Stimulated activated CD4-positive, alpha-beta T cell treated with anti-CD3 and anti-CD28 coated beads, Interleukin-15, amount 100 ng/mL, for 48 hours (primary cell): Measurements from ENCODE around the gene PRCD.
"Not testable (repeated sequence)": the region's sequence is repeated elsewhere in the genome, so short reads cannot be mapped to it uniquely, and the experiment has no call there.

ENCODE experiments used
- DNase-seq, 2 donors: peaks; one replicate each; pipeline ENCODE4 v3.0.0-alpha.2; 2020; ENCODE audit warnings: low read depth in 2 of 2

PRCD gene

DNA sequence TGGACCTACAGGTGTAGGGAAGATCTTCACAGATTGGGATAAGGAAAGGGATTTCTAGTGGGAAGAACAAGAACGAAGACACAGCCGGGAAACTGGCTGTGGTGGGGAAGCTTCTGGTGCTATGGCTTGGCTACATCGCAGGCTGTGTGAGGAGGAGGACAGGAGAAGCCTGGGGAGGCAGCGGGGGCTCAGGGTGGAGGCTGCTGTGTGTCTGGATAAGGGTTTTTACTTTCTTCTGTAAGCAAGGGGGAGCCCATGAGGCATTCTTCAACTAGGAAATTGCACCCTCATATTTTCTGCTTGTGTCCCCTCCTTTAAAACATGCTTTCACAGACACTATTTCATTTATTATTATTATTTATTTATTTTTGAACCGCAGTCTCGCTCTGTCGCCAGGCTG is 35.7 kb upstream of the PRCD start:
- no peak for DNase-seq

DNA sequence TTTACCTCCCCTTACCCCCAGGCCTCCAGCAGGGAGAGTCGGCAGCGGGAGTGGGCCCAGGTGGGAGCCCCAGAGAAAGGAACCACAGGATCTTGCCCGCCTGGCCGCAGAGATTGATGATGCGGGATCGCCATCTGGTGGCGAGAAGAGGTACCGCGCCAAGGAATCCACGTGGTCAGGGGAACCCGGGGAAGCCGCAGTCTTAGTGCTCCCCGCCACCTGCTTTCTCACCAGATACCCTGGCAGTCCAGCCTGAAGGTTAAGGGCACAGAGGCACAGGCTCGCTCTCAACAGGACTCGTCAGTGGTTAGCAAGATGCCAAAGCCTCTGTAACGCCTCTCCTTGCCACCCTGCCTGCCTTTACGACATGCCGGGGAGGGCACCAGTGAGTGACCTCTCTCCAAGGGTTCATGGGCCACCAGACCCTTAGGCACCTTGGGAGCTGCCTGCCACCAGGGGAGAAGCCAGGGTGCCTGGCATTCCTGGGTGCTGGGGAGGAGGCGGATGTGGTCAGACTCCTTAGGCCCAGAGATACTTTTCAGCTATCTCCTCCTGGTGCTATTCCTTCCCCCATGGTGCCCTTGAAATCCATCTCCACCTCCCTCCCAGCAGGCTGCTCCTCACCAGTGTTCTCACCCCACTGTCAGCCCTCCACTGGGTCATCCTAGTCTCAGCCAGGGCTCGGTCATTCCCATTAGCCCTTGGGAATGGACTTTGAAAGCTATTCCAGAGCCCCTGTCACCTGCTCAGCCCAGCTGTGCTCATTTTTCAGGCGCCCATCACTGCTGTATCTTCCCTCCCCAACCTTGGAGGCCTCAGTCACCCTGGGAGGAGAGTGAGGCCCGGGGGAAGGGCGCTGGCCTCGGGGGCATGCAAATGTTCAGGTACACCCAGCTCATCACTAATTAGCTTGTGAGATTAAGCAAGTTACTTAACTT is 33.2 kb upstream of the PRCD start:
- DNase-seq = peak; percentile 72 to 76

DNA sequence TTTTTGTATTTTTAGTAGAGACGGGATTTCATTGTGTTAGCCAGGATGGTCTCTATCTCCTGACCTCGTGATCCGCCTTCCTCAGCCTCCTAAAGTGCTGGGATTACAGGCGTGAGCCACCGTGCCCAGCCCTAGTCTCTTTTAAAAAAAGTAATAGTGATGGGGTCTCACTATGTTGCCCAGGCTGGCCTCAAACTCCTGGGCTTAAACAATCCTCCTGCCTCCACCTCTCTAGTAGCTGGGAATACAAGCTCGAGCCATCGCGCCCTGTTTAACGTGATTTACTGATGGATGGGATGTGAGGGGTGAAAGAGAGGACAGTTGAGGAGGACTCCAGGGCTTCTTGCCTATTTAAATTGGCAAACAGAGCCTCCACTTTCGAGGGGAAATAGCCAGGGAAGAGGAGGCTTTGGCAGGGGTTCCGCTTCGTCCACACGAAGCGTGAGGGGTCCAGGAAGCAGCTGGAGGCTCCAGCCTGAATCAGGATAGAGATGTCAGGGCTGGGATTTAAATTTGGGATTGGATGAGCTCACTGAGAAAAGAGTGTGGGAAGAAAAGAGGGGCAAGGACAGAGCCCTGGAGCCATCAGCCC is 31.3 kb upstream of the PRCD start:
- DNase-seq = not testable (repeated sequence)

DNA sequence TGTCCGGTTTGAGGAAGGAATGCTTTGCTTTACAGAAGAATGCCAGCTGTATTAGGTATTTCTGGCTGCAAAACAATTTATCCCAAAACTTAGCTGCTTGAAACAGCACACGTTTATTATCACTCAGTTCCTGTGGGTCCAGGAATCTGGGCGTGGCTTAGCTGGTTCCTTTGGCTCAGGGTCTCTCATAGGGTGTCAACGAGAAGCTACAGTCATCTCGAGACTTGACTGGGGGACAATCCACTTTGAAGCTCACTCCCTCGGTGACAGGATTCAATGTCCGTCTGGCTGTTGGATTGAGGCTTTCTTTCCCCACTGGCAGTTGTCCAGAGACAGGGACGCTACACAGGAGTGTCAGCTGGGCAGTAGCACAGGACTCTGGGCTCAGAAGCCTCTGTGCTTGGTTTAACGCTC is 29.0 kb upstream of the PRCD start:
- no peak for DNase-seq

DNA sequence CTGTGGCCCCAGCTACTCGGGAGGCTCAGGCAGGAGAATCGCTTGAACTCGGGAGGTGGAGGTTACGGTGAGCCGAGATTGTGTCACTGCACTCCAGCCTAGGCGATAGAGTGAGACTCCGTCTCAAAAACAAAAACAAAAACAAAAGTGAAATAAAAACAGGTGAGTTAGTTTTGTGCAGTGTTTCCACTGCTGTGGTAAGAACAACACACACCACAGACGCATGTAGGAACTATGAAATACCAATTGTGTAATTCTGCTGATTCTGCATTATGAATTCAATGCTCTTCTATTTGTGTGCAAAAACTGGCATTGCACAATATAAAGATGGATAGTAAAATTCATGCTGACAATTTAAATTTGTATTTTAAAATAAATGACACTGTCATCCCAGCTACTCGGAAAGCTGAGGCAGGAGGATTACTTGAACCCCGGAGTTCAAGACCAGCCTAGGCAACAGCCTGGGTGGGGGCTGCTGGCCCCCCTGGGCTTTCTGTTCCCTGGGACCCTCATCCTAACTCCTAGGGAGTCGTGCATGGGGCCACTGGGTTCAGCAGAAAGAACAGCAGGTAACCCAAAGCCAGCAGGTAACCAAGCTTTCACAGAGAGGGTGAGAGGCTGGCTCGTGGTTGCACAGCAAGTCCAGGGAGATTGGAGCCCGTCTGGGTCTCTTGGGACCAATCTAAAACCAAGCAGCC is 28.0 kb upstream of the PRCD start:
- no peak for DNase-seq

DNA sequence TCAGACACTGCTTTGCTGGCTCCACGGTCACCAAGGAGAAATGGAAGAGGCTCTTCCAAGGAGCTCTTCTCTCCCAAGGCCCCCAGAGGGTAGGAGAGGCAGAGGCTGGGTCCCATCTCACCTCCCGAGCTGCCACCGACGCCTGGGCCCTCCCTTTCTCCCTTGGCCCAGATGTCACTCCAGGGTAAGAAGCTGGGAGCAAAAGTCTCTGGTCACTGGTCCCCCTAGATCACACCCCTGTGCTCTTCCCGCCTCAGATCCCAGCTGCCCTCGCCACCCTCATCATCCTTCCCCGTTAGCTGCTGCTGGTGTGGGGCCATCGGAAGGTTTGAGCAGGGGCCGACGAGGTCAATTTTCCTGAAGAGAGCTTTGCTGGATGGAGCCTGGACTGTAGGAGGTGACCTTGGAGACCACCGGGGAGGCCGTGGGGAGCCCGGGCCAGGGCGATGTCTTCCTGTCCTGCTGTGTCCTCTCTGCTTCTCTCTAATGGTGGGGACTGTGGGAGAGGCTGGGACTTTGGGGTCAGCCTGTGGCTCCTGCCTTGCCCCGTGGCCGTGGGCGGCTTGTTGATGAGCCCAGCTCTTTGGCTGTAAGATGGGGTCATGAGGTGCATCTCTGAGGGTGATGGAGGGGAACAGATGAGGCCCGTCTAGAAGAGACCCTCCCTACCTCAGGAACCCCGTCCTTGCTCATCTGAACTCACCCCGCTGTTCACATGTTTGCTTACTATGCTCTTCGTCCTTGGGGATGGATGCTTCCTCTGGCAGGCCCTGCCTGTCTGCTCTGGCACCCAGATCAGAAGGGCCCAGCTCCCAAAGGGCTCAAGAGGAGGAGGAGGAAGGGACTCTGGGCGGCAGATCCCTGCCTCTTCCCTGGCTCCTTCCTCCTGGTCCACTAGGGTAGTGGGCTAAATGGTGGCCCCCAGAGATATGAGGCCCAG is 27.2 kb upstream of the PRCD start:
- no peak for DNase-seq

DNA sequence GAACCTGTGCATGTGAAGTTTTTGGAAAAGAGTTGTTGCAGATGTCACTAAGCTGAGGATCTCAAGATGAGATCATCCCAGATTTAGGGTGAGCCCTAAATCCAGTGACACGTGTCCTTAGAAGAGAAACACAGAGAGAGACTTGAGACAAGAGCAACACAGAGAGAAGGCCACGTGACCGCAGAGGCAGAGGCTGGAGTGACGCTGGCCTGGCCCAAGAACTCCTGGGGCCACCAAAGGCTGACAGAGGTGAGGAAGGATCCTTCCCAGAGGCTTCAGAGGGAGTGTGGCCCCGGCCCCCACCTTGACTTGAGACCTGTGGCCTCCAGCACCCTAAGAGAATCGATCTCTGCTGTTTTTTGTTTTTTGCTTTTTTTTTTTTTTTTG is 26.5 kb upstream of the PRCD start:
- DNase-seq = no peak

DNA sequence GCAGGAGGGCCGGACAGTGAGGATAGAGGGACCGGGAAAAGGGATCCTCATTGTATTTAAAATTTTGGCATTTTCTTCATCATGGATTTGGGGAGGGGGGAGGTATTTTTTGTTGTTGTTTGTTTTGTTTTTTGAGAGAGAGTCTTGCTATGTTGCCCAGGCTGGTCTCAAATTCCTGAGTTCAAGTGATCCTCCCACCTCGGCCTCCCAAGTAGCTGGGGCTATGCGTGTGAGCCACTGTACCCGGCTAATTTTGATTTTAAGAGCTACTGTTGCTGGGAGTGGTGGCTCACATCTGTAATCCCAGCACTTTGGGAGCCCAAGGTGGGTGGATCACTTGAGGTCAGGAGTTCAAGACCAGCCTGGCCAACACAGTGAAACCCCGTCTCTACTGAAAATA is 25.5 kb upstream of the PRCD start:
- not testable (repeated sequence) for DNase-seq

DNA sequence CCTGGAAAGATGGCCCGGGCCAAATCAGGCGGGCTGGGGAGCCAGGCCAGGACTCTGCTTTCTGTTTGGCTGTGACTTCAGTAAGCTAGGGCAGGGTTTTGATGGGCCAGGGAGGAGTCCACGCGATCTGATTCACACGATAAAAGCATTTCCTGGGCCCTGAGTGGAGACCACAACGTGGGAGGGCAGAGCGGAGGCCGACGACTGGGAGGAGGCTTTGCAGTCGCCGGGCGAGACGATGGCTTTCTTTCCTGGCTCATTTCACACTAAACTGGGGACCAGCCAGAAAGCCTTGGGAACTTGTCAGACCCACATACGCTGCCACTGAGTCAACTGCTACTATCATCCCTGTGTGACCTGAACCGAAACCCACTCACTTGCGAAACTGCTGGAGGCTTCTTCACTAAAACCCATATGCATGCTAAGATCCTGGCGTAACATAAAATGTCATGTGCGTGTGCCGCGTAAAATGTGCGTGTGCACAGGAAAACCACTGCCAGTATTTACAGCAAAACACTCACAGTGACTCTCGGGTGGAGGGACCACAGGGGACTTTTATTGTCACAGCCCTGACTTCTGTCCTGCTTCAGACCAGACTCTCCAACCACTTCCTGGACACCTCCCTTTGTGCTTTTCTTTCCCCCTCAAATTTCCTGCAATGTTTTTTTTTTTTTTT is 24.4 kb upstream of the PRCD start:
- DNase-seq = peak; percentile 75 to 77

DNA sequence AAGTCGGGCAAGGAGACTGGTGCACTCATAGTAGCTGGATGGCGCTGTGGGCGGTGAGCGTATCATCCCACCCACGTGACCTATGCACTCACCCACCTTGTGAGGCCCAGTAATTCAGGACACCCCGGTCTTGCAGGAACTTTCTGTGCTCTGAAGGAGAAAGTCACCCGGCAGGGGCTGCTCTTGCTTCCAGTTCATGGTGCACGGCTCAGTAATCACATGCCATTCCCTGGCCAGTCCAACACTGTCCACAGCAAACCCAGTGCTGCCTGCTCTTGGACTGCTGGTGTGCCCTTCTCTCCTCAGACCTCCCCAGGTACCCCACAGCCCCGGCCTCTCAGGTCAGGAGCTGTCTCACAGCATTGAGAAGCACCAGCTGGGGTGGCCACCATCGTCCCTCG is 22.2 kb upstream of the PRCD start:
- DNase-seq = no peak

DNA sequence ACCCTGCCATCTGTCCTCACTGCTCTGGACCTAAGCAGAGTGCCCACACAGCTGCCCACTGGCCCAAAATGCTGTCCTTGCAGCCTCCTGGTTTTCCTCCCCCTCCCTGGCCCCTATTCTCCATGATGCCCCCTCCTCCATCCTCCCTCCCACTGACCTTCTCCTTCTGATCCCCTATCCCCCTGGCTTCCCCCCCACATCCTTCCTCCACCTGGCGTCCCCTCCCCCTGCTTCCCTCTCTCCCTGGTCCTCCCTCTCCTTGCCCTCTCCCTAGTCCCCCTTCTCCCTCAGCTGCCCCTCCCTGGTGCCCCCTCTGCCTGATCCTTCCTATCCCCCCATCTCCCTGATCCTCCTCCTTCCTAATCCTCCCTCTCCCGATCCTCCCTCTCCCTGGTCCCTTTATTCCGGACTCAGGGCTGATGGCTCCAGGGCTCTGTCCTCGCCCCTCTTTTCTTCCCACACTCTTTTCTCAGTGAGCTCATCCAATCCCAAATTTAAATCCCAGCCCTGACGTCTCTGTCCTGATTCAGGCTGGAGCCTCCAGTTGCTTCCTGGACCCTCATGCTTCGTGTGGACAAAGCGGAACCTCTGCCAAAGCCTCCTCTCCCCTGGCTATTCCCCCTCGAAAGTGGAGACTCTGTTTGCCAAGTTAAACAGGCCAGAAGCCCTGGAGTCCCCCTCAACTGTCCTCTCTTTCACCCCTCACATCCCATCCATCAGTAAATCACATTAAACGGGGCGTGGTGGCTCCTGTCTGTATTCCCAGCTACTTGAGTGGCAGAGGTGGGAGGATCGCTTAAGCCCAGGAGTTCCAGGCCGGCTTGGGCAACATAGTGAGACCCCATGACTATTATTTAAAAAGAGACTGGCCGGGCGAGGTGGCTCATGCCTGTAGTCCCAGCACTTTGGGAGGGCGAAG is 20.5 kb upstream of the PRCD start:
- no peak for DNase-seq

DNA sequence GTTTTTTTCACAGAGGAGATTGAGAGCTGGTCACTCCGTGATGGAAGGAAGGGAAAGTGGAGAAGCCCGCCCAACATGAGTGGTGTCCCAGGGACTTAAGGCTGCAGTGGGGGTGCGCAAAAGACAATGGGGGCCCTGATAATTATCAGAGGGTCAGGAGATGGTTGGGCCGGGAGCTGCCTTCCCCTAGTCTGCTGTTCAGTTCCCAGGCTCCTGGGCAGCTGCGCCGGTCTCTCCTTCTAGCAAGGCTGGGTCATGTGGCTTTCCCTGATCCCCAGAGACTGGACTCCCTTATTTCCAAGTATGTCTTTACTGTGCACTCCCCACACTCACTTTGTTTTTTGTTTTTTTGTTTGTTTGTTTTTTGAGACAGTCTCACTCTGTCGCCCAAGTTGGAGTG is 18.6 kb upstream of the PRCD start:
- DNase-seq = no peak

DNA sequence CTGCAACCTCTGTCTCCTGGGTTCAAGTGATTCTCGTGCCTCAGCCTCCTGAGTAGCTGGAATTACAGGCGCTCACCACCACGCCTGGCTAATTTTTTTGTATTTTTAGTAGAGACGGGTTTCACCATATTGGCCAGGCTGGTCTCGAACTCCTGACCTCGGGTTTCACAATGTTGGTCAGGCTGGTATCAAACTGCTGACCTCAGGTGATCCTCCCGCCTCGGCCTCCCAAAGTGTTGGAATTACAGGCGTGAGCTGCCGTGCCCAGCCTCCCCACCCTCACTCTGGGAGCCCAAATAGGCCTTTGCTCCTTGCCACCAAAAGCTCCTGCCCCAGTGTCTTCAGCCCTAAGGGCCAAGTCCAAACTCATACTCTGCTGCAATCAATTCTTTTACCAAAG is 18.2 kb upstream of the PRCD start:
- DNase-seq = not testable (repeated sequence)

DNA sequence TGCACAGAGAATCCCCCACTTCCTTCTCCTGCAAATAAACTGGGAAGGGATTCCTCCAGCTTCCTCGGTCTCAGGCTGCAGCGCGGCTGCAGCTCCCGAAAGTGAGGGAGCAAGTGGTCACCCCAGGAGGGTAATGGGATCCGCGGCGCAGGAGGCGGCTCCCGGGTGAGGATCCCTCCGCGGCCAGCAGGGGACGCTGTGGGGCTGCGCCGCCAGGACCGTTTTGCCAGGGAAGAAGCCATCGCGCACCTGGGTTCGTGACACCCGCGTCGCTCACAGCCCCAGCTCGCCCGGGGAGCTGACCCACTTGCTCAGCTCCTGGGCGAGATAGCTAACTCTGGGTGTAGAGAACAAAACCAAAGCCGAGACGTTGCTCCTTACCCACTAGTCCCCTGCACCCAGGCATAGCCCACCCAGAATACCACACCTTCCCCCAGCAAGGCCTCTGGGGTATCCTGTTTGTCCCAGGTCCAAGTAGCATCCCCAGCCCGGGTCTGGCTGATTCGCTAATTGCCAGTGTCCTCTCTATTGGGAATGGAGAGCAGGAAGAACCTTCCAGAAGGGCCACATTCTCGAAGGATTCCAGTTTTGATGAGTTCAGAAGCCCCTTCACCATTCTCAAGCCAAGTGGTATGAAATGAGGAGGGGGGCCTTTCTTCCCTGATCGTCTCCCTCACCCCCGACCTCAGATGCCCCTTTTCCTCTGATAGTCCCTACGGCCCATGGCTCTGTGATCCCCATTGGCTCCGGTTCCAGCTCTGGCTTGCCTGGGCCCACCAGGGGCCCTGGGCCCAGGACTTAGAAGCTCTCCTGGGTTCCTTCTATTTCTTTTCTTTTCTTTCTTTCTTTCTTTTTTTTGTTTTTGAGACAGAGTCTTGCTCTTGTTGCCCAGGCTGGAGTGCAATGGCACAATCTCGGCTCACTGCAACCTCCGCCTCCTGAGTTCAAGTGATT is 16.5 kb upstream of the PRCD start:
- DNase-seq = peak; percentile 60 to 69

DNA sequence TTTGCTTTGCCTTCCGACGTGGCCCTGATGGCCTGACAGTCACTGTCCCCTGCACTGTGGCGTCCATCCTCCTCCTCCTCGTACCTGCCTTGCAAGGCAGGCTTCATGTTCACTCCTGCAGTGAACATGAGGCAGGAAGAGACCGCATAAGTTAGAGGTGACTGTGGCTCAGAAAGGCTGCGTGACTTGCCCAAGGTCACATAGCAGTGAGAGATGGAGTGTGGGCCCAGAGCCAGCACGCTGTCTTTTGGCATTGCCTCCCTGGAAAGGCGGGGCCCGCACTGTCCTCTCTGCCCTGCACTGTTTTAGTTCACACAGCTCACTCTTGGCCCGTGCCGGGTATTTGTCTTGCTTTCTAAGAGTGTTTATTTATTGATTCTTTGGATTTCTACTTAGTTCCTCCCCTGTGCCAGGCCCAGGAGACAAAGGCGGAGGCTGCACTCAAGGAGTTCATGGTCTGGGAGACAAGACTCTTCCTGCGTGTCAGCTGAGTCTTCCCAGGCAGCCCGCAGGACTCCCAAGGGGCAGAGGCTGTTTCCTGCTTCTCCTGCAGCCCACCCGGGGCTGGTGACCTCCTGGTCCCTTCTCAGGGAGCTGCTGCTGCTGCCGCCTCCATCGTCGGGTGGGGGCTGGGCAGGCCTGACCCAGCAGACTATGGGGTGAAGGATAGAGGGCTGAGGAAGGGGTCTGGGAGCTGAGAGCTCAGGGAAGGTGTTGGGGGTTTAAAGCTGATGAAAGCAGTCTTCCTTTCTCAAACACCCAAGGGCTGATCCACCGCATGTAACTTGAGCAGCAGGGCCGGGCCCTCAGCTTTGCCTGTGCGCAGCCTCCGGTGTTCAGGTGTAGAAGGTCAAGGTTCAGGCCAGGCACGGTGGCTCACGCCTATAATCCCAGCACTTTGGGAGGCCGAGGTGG is 15.0 kb upstream of the PRCD start:
- no peak for DNase-seq

DNA sequence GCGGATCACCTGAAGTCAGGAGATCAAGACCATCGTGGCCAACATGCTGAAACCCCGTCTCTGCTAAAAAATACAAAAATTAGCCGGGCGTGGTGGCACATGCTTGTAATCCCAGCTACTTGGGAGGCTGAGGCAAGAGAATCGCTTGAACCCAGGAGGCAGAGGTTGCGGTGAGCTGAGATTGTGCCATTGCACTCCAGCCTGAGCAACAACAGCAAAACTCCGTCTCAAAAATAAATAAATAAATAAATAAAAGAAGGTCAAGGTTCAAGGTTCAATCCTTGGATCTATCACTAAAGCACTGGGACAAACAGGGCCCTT is 14.4 kb upstream of the PRCD start:
- not testable (repeated sequence) for DNase-seq

DNA sequence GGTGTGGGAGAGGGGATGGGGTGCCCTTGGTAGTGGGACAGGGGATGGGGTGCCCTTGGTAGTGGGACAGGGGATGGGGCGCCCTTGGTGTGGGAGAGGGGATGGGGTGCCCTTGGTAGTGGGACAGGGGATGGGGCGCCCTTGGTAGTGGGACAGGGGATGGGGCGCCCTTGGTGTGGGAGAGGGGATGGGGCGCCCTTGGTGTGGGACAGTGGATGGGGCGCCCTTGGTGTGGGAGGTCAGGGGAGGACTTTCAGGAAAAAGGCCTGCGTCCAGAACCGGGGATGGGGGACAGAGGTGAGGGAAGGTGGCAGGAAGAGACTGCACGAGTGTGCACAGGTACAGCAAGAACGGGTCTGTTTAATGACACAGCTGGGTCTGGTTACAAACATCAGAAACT is 12.8 kb upstream of the PRCD start:
- not testable (repeated sequence) for DNase-seq
